IMR-90 (cell line): ENCODE measurements around the gene A4GALT.

Experiments
- MAFK ChIP-seq: IDR thresholded peaks from 2 replicates; pipeline ENCODE4 v1.6.1; 2012; ENCODE audit warnings: low read depth, low read length, improper control_type of control experiment
- MAZ ChIP-seq: IDR thresholded peaks from 2 replicates; pipeline ENCODE4 v1.6.1; 2012; ENCODE audit warnings: low read depth, mild to moderate bottlenecking, low read length, improper control_type of control experiment, moderate library complexity, borderline replicate concordance
- POLR2A ChIP-seq: IDR thresholded peaks from 2 replicates; pipeline ENCODE4 v1.6.1; 2012; ENCODE audit warnings: mild to moderate bottlenecking, low read depth, low read length
- RAD21 ChIP-seq: IDR thresholded peaks from 2 replicates; pipeline ENCODE4 v1.6.1; 2012; ENCODE audit warnings: low read length, improper control_type of control experiment
- RFX5 ChIP-seq: IDR thresholded peaks from 2 replicates; pipeline ENCODE4 v1.8.0; 2012; ENCODE audit warnings: low read depth, mild to moderate bottlenecking, low read length, moderate library complexity
- TF ChIP-seq, protein P1 (sequence below): conservative IDR thresholded peaks from 2 replicates; pipeline ENCODE4 v1.5.1; 2012; ENCODE audit warnings: mild to moderate bottlenecking, low read depth, low read length, improper control_type of control experiment
- TF ChIP-seq, protein P2 (sequence below): fragments of 150-350 bp; IDR thresholded peaks from 2 replicates; pipeline ENCODE4 v1.6.1; 2017; ENCODE audit warnings: mild to moderate bottlenecking, antibody characterized with exemption, low read length, low read depth

DNA sequence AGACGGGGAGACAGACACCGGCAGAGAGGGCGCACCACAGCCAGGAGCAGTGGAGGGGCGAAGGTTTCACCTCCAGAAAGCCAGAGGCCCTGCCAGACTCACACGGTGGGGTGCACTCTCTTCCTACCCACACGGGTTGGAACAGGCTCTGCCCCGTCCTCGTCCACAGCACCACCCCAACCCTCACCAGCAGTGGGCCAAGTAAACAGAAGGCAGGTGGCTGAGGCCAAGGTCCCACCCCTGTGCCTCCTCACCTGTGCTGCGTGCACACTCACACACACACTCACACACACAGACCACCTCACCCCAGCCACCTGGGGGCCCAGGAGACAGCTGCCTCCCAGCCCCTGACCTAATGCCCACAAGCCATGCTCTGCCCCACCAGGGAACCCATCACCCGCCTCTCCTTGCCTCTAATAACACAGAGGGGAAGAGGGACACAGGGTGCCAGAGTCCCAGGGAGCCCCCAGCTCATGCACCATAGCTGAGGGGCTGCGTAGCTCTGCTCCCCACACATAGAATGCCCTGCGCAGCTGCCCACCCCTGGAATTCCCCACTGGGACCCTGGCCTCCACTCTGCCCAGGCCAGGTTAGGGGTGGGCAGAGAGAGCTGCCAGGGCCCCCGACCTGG is 74.6 kb downstream of the A4GALT start:
- TF ChIP-seq RAD21 (no peak), MAZ (no peak), MAFK (no peak), POLR2A (no peak), RFX5 (no peak)
- TF ChIP-seq, protein P1, sequence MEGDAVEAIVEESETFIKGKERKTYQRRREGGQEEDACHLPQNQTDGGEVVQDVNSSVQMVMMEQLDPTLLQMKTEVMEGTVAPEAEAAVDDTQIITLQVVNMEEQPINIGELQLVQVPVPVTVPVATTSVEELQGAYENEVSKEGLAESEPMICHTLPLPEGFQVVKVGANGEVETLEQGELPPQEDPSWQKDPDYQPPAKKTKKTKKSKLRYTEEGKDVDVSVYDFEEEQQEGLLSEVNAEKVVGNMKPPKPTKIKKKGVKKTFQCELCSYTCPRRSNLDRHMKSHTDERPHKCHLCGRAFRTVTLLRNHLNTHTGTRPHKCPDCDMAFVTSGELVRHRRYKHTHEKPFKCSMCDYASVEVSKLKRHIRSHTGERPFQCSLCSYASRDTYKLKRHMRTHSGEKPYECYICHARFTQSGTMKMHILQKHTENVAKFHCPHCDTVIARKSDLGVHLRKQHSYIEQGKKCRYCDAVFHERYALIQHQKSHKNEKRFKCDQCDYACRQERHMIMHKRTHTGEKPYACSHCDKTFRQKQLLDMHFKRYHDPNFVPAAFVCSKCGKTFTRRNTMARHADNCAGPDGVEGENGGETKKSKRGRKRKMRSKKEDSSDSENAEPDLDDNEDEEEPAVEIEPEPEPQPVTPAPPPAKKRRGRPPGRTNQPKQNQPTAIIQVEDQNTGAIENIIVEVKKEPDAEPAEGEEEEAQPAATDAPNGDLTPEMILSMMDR: no peak
- TF ChIP-seq, protein P2, sequence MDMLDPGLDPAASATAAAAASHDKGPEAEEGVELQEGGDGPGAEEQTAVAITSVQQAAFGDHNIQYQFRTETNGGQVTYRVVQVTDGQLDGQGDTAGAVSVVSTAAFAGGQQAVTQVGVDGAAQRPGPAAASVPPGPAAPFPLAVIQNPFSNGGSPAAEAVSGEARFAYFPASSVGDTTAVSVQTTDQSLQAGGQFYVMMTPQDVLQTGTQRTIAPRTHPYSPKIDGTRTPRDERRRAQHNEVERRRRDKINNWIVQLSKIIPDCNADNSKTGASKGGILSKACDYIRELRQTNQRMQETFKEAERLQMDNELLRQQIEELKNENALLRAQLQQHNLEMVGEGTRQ: no peak
